SK-N-MC (cell line): ENCODE measurements around the gene ZNF638.
"Not testable (repeated sequence)": the region's sequence is repeated elsewhere in the genome, so short reads cannot be mapped to it uniquely, and the experiment has no call there.

Experiments used
- EZH2 ChIP-seq: fragments of 200-600 bp; sonication (generic); IDR thresholded peaks from one replicate; pipeline ENCODE4 v1.6.1; 2017; ENCODE audit warnings: antibody characterized with exemption
- FOXP2 ChIP-seq: optimal IDR thresholded peaks from 2 replicates; pipeline ENCODE3; 2011; ENCODE audit warnings: mild to moderate bottlenecking, moderate library complexity; ENCODE audit not compliant: insufficient read depth; ENCODE audit errors: extremely low read length, control extremely low read depth
- POLR2AphosphoS5 ChIP-seq: IDR thresholded peaks from 2 replicates; pipeline ENCODE4 v1.6.1; 2012; ENCODE audit warnings: mild to moderate bottlenecking, low read depth, low read length, borderline replicate concordance

DNA sequence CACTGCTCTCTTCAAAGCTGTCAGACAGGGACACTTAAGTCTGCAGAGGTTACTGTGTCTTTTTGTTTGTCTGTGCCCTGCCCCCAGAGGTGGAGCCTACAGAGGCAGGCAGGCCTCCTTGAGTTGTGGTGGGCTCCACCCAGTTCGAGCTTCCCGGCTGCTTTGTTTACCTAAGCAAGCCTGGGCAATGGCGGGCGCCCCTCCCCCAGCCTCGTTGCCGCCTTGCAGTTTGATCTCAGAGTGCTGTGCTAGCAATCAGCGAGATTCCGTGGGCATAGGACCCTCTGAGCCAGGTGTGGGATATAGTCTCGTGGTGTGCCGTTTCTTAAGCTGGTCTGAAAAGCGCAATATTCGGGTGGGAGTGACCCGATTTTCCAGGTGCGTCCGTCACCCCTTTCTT is 85.3 kb downstream of the ZNF638 start:
- not testable (repeated sequence) for TF ChIP-seq EZH2, POLR2AphosphoS5, FOXP2
